DND-41 (cell line): ENCODE measurements around the gene SYNM.

Source experiments
- ATAC-seq: fragments of 200-7000 bp; cut with Tn5 transposase; 3 replicates; pipeline ENCODE4 v1.9.1; 2021; ENCODE audit warnings: low read depth; ENCODE audit not compliant: insufficient read depth
- DNase-seq: peaks from one replicate; pipeline ENCODE4 v3.0.0-alpha.2; 2020
- H2AFZ ChIP-seq: 2 replicates; pipeline ENCODE4 v1.6.0; 2012; ENCODE audit warnings: low read depth, low read length
- H3K27ac ChIP-seq: 2 replicates; pipeline ENCODE4 v1.5.1; 2012; ENCODE audit warnings: low read length, inconsistent platforms
- H3K27me3 ChIP-seq: fragments of 200-600 bp; sonication (generic); 2 replicates; pipeline ENCODE4 v1.6.0; 2012; ENCODE audit warnings: low read length, mild to moderate bottlenecking, inconsistent platforms; ENCODE audit not compliant: insufficient read depth, poor library complexity
- H3K36me3 ChIP-seq: 2 replicates; pipeline ENCODE4 v1.5.1; 2012; ENCODE audit warnings: low read length, inconsistent platforms; ENCODE audit not compliant: insufficient read depth
- H3K4me1 ChIP-seq: 2 replicates; pipeline ENCODE4 v1.5.1; 2012; ENCODE audit warnings: mild to moderate bottlenecking, low read length; ENCODE audit not compliant: insufficient read depth
- H3K4me2 ChIP-seq: 2 replicates; pipeline ENCODE4 v1.6.0; 2012; ENCODE audit warnings: mild to moderate bottlenecking, moderate library complexity, low read length, inconsistent platforms; ENCODE audit not compliant: insufficient read depth
- H3K4me3 ChIP-seq, 2 experiments: fragments of 200-600 bp in 1 of 2; shearing (Covaris generic) in 1 of 2; 2 replicates each; pipeline ENCODE4 v1.5.1; 2012 to 2016; ENCODE audit warnings: inconsistent platforms in 2 of 2, low read length in 2 of 2, mild to moderate bottlenecking in 2 of 2, low read depth in 1 of 2, moderate library complexity in 1 of 2
- H3K79me2 ChIP-seq: 2 replicates; pipeline ENCODE4 v1.6.0; 2012; ENCODE audit warnings: low read length, inconsistent platforms; ENCODE audit not compliant: insufficient read depth
- H3K9ac ChIP-seq: 2 replicates; pipeline ENCODE4 v1.6.0; 2012; ENCODE audit warnings: low read depth, mild to moderate bottlenecking, inconsistent platforms, low read length, moderate library complexity
- H3K9me3 ChIP-seq: 2 replicates; pipeline ENCODE4 v1.5.1; 2012; ENCODE audit warnings: low read length, moderate library complexity, mild to moderate bottlenecking, inconsistent platforms; ENCODE audit not compliant: insufficient read depth, severe bottlenecking
- H4K20me1 ChIP-seq: 2 replicates; pipeline ENCODE4 v1.6.0; 2012; ENCODE audit warnings: low read length; ENCODE audit not compliant: insufficient read depth
- CTCF ChIP-seq: IDR thresholded peaks from 2 replicates; pipeline ENCODE4 v1.5.1; 2012; ENCODE audit warnings: borderline replicate concordance, low read length, moderate library complexity, mild to moderate bottlenecking; ENCODE audit not compliant: poor library complexity, severe bottlenecking; ENCODE audit errors: extremely low read depth
- EZH2 ChIP-seq: IDR thresholded peaks from 3 replicates; pipeline ENCODE4 v1.6.1; 2012; ENCODE audit warnings: borderline replicate concordance, low read depth, mild to moderate bottlenecking, moderate library complexity, low read length, inconsistent platforms; ENCODE audit not compliant: severe bottlenecking

SYNM gene

GRCh38 chr15:99167201-99167600 lies 62.3 kb downstream of the SYNM start:
- no peak overlapping the region for H3K4me2 ChIP-seq

DNA sequence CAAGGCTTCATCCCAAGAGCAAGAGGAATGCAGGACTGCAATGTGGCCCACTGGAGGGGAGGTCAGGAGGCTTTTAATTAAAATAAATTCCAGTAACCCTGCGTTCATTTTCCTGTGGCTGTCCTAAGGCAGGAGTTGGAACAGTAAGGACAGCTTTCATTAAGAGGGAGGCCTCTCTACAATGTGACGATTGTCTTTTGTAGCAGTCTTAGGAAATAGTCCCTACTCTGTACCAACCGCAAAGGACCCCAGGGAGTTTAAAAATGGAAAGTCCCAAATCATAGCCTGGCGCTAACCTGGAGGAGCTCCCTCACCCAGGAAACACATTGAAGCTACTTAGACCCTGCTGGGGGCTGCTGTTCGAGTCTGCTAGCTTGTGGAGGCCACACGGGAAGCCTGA lies 62.8 kb downstream of the SYNM start:
- Histone ChIP-seq H3K4me3 (no peak overlapping the region), H3K9me3 (no peaks in the 10 kb centered on the region), H2AFZ (no peak overlapping the region), H4K20me1 (no peaks in the 10 kb centered on the region), H3K4me2 (no peak overlapping the region), H3K9ac (no peak overlapping the region), H3K36me3 (peaks cover 21% of the 10 kb centered on the region), H3K4me1 (no peaks in the 10 kb centered on the region), H3K27me3 (no peaks in the 10 kb centered on the region), H3K79me2 (no peaks in the 10 kb centered on the region), H3K27ac (no peak overlapping the region)
- DNase-seq (no peak), ATAC-seq (no peak)
- no peak for TF ChIP-seq CTCF
- no peak for TF ChIP-seq EZH2

More at GRCh38 chr15:99167201-99167600, 62.3 kb downstream of the SYNM start:
- Histone ChIP-seq H3K36me3 (peaks cover 16% of the 10 kb centered on the region), H3K4me1 (no peaks in the 10 kb centered on the region), H3K27ac (no peak overlapping the region), H3K79me2 (no peaks in the 10 kb centered on the region), H3K4me3 (no peak overlapping the region), H3K9ac (no peak overlapping the region), H2AFZ (no peak overlapping the region), H3K27me3 (no peaks in the 10 kb centered on the region), H4K20me1 (no peaks in the 10 kb centered on the region), H3K9me3 (no peaks in the 10 kb centered on the region)
- TF ChIP-seq CTCF (no peak), EZH2 (no peak)
- ATAC-seq (no peak), DNase-seq (no peak)

DNA sequence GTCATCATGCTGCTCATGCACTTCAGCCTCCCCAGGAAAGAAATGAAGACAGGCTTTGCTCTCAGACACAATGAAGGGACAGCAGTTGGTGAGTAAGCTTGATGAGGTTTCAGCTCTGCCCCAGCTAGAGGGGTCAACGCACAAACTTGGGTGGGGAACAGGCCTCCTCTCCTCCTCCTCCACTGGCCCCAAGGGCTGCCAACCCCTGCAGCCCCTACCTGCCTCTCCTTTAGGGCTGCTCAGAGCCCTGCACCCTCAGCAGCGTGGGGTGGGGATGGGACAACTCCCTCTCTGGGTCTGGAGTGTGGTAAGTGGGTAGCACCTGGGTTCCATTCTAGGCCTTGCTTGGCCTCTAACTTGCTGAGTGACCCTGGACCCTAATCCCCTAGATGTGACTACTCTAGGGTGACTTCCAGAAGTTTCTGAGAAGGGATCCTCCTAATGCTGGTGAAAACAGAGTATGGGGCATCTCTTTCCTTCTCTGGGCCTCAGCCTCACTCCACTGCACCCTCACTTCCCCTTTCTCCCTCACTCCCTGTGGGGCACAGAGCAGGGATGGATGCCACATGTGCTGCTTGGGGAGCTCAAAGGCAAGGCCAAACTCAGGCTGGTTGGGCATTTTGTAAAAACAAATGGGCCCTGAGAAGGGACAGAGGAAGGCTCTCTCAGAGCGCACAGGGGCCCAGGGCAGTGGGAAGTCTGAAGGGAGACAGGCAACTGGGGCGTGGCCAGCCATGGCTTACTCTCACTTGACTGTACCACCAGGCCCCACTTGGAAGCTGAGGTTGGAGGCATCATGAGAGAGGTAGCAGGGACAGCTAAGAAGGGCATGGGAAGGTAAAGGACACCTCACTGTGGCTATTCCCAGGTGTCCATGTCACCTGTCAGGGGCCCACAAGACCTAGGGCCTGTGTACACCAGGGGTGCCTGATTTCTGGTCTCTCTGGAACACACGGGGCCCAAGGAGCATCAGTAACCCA lies 64.0 kb downstream of the SYNM start:
- Histone ChIP-seq H2AFZ (no peak overlapping the region), H3K4me2 (no peak overlapping the region), H3K79me2 (no peaks in the 10 kb centered on the region), H4K20me1 (no peaks in the 10 kb centered on the region), H3K4me3 (no peak overlapping the region), H3K36me3 (peaks cover 32% of the 10 kb centered on the region), H3K9ac (no peak overlapping the region), H3K4me1 (no peaks in the 10 kb centered on the region), H3K27me3 (no peaks in the 10 kb centered on the region), H3K27ac (no peak overlapping the region), H3K9me3 (no peaks in the 10 kb centered on the region)
- no peak for ATAC-seq
- no peak for TF ChIP-seq EZH2
- TF ChIP-seq CTCF = no peak
- no peak for DNase-seq
